ENCODE results near the gene EPN2. TPM values are rescaled to one million over a fixed set of nuclear protein-coding genes. Genes with fewer than 3 reads are reported as not detected.

Gene EPN2
- polyA plus RNA-seq, 1 donor (not counting 4 experiments of a cell fraction or from before 2014, with no cell fraction given): 30.2 TPM

DNA sequence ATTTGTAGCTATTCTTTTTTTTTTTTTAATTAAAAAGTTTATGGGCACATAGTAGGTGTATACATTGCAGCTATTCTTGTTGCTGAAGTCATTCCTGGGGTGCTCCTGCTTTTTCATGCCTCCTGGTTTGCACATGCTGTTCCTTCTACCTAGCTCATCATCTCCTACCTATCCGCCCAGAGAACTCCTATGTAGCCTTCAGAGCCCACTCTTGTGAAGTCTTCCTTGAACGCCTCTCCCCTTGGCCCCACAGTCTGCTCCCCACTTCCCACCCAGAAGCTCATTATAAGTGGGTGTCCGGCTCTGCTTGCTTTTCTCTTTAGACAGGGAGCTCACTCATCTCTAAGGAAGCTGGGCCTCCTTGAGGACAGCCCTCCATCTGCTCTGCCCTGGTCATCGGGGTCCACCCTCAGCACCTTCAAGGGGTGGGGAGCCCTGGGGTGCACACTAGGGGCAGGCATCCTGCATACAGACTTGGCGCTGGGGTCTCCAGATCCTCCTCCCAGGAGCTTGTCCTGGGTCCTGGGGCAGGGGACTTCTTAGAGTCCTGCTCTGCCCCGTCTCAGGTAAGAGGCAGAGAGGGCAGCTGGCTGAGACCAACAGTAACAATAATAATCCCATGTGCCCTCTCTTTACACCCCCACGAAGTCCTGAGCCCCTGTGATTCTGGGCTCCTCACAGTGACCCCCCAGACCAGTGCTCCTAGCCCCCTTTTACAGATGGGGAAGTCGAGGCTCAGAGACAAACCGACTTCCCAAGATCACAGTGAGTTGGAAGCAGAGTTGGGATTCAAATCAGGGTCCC is 128.9 kb downstream of the EPN2 start:
- H3K36me3 ChIP-seq (ENCODE audit: control insufficient read depth in 2 of 2, extremely low read depth in 1 of 2, insufficient read depth in 2 of 2, low read length in 2 of 2): no peaks in the 10 kb centered on the region
- H3K4me1 ChIP-seq (ENCODE audit: control insufficient read depth, extremely low read depth, insufficient read depth, low read length): peaks cover 12% of the 10 kb centered on the region
- no peak overlapping the region for H3K4me3 ChIP-seq (ENCODE audit: control insufficient read depth in 2 of 3, extremely low read depth in 1 of 3, insufficient read depth in 2 of 3, low read depth in 1 of 3, low read length in 3 of 3)
- no peak for TF ChIP-seq EZH2 (IDR thresholded peaks at IDR 0.05; ENCODE audit: low read length)
- TF ChIP-seq, protein P1, sequence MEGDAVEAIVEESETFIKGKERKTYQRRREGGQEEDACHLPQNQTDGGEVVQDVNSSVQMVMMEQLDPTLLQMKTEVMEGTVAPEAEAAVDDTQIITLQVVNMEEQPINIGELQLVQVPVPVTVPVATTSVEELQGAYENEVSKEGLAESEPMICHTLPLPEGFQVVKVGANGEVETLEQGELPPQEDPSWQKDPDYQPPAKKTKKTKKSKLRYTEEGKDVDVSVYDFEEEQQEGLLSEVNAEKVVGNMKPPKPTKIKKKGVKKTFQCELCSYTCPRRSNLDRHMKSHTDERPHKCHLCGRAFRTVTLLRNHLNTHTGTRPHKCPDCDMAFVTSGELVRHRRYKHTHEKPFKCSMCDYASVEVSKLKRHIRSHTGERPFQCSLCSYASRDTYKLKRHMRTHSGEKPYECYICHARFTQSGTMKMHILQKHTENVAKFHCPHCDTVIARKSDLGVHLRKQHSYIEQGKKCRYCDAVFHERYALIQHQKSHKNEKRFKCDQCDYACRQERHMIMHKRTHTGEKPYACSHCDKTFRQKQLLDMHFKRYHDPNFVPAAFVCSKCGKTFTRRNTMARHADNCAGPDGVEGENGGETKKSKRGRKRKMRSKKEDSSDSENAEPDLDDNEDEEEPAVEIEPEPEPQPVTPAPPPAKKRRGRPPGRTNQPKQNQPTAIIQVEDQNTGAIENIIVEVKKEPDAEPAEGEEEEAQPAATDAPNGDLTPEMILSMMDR (optimal IDR thresholded peaks at IDR 0.05 in 1 of 3, IDR thresholded peaks at IDR 0.05 in 1 of 3, conservative IDR thresholded peaks at IDR 0.05 in 1 of 3; ENCODE audit: extremely low read depth in 1 of 3, insufficient read depth in 2 of 3, low read length in 3 of 3): no peak
- no peaks in the 10 kb centered on the region for H4K20me1 ChIP-seq (ENCODE audit: control insufficient read depth, extremely low read depth, insufficient read depth, low read length)
- DNase-seq (ENCODE audit: low read depth, low spot score): no peak
- no peak overlapping the region for H3K4me2 ChIP-seq (ENCODE audit: control insufficient read depth, extremely low read depth, insufficient read depth, low read depth, low read length)
- H3K27ac ChIP-seq (ENCODE audit: control insufficient read depth, insufficient read depth, low read length): no peak overlapping the region
- H2AFZ ChIP-seq (ENCODE audit: control insufficient read depth, low read length): no peak overlapping the region
- peaks cover 2% of the 10 kb centered on the region for H3K79me2 ChIP-seq (ENCODE audit: control insufficient read depth, insufficient read depth, low read length)
- H3K9me1 ChIP-seq (ENCODE audit: control insufficient read depth, extremely low read depth, insufficient read depth, low read length): no peaks in the 10 kb centered on the region
- H3K9me3 ChIP-seq (ENCODE audit: control insufficient read depth, low read depth, low read length): no peaks in the 10 kb centered on the region
- dilution Hi-C loops (cut with MboI; ENCODE audit: extremely low pct_ligation_motif_present, low sequenced_read_pairs): loop anchor here (25.0 kb wide), 1 partner anchor 296 kb away; no protein-coding TSS in a partner anchor
- FAIRE-seq: no peak
- no peak overlapping the region for H3K9ac ChIP-seq (ENCODE audit: control insufficient read depth, extremely low read depth, insufficient read depth, low read length)
- no peaks in the 10 kb centered on the region for H3K27me3 ChIP-seq (ENCODE audit: control insufficient read depth, extremely low read depth, insufficient read depth, low read length)

DNA sequence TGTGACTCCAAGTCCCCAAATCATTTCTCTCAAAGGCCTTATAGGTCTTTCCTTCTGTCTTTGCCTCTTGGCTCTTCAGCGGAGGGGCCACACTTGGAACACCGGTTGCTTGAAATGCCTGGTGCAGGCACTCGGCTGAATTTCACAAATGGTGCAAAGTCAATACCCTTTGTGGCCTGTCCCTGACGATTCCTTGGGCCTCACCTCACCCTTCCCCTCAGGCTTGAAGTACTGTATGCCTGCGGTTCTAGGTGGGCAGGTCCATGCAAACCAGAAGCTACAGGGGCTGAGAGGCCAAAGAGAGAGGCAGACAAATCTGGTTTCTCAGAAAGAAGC is 129.4 kb downstream of the EPN2 start:
- dilution Hi-C loops (cut with MboI; ENCODE audit: extremely low pct_ligation_motif_present, low sequenced_read_pairs): loop anchor here (25.0 kb wide), 1 partner anchor 296 kb away; no protein-coding TSS in a partner anchor
- H3K9me3 ChIP-seq (ENCODE audit: control insufficient read depth, low read depth, low read length): no peaks in the 10 kb centered on the region
- H4K20me1 ChIP-seq (ENCODE audit: control insufficient read depth, extremely low read depth, insufficient read depth, low read length): no peaks in the 10 kb centered on the region
- FAIRE-seq (no peak), DNase-seq (ENCODE audit: low read depth, low spot score) (no peak)
- no peak overlapping the region for H3K4me3 ChIP-seq (ENCODE audit: control insufficient read depth in 2 of 3, extremely low read depth in 1 of 3, insufficient read depth in 2 of 3, low read depth in 1 of 3, low read length in 3 of 3)
- no peak overlapping the region for H3K4me2 ChIP-seq (ENCODE audit: control insufficient read depth, extremely low read depth, insufficient read depth, low read depth, low read length)
- H3K79me2 ChIP-seq (ENCODE audit: control insufficient read depth, insufficient read depth, low read length): peaks cover 2% of the 10 kb centered on the region
- no peak overlapping the region for H2AFZ ChIP-seq (ENCODE audit: control insufficient read depth, low read length)
- no peaks in the 10 kb centered on the region for H3K9me1 ChIP-seq (ENCODE audit: control insufficient read depth, extremely low read depth, insufficient read depth, low read length)
- H3K36me3 ChIP-seq (ENCODE audit: control insufficient read depth in 2 of 2, extremely low read depth in 1 of 2, insufficient read depth in 2 of 2, low read length in 2 of 2): no peaks in the 10 kb centered on the region
- H3K27me3 ChIP-seq (ENCODE audit: control insufficient read depth, extremely low read depth, insufficient read depth, low read length): no peaks in the 10 kb centered on the region
- no peak overlapping the region for H3K9ac ChIP-seq (ENCODE audit: control insufficient read depth, extremely low read depth, insufficient read depth, low read length)
- H3K4me1 ChIP-seq (ENCODE audit: control insufficient read depth, extremely low read depth, insufficient read depth, low read length): peaks cover 10% of the 10 kb centered on the region
- TF ChIP-seq EZH2 (IDR thresholded peaks at IDR 0.05; ENCODE audit: low read length): no peak
- TF ChIP-seq, protein P1 (optimal IDR thresholded peaks at IDR 0.05 in 1 of 3, IDR thresholded peaks at IDR 0.05 in 1 of 3, conservative IDR thresholded peaks at IDR 0.05 in 1 of 3; ENCODE audit: extremely low read depth in 1 of 3, insufficient read depth in 2 of 3, low read length in 3 of 3): no peak
- no peak overlapping the region for H3K27ac ChIP-seq (ENCODE audit: control insufficient read depth, insufficient read depth, low read length)

Measured in keratinocyte (primary cell).